Sigmoid colon (tissue), 7 donors: ENCODE data around the gene MYL12B. TPM values are rescaled to one million over a fixed set of nuclear protein-coding genes. Genes with fewer than 3 reads are reported as not detected.

Source experiments
- DNase-seq: peaks from one replicate; pipeline ENCODE4 v3.0.0-alpha.2; 2019
- H3K27ac ChIP-seq, 4 donors: fragments of 200-600 bp; sonication (generic); one replicate each; pipeline ENCODE4 v1.5.1; 2016 to 2019; ENCODE audit warnings: mild to moderate bottlenecking in 1 of 4
- H3K27me3 ChIP-seq, 3 donors: fragments of 200-600 bp; sonication (generic); one replicate each; pipeline ENCODE4 v1.5.1; 2019; ENCODE audit warnings: mild to moderate bottlenecking in 1 of 3
- H3K36me3 ChIP-seq, 4 donors: fragments of 200-600 bp; sonication (generic); one replicate each; pipeline ENCODE4 v1.5.1; 2016 to 2019
- H3K4me1 ChIP-seq, 4 donors: fragments of 200-600 bp; sonication (generic); one replicate each; pipeline ENCODE4 v1.5.1; 2017 to 2019
- H3K4me3 ChIP-seq, 4 donors: fragments of 200-600 bp; sonication (generic); one replicate each; pipeline ENCODE4 v1.5.1; 2017 to 2019; ENCODE audit warnings: mild to moderate bottlenecking in 2 of 4, moderate library complexity in 1 of 4
- H3K9me3 ChIP-seq, 4 donors: fragments of 200-600 bp in 3 of 4; sonication (generic) in 3 of 4; one replicate each; pipeline versions ENCODE4 v1.5.1 to v1.6.1; 2013 to 2019
- EP300 ChIP-seq, 4 donors: sonication (generic); formaldehyde crosslinking; IDR thresholded peaks; one replicate each; pipeline ENCODE4 v1.6.1; 2017; ENCODE audit warnings: antibody characterized with exemption in 4 of 4
- POLR2A ChIP-seq, 2 donors: fragments of 450-650 bp; IDR thresholded peaks; one replicate each; pipeline ENCODE4 v1.6.1; 2016; ENCODE audit warnings: antibody characterized with exemption in 2 of 2, mild to moderate bottlenecking in 2 of 2, moderate library complexity in 2 of 2
- POLR2AphosphoS5 ChIP-seq, 4 donors: sonication (generic); formaldehyde crosslinking; IDR thresholded peaks; one replicate each; pipeline ENCODE4 v1.6.1; 2017; ENCODE audit warnings: antibody characterized with exemption in 4 of 4
- WGBS, 2 donors: extraction: QIAGEN DNeasy Blood & Tissue Kit; methylation state at CpG; one replicate each; pipeline ENCODE4 v1.1.7; 2013; 5-methylcytosine and 5-hydroxymethylcytosine counted together
- intact Hi-C: fragments of 100-400 bp; cut with DNase I; formaldehyde crosslinking; loops from one replicate; pipeline ENCODE4 v1.15.1; 2023
- polyA plus RNA-seq, 3 donors: library from polyadenylated mRNA; stranded (reverse); fragments of 200-250 nt; gene quantifications; one replicate each; pipeline ENCODE4 v1.2.3, GENCODE V29; 2013
- total RNA-seq, 4 donors: library from RNA; depleted of rRNA; stranded (reverse); fragments of >200 nt; gene quantifications; one replicate each; pipeline ENCODE4 v1.1.0, GENCODE V29; 2016
- TF ChIP-seq, protein P1 (sequence below), 4 experiments: fragments of 450-650 bp in 3 of 4; fragments of 200-600 bp in 1 of 4; IDR thresholded peaks; one replicate each; pipeline ENCODE4 v1.5.1; 2016 to 2019; ENCODE audit warnings: antibody characterized with exemption in 4 of 4, mild to moderate bottlenecking in 3 of 4, moderate library complexity in 2 of 4
- donor health status: healthy with polysubstance abuse.
- donor health status: Bipolar disorder and iron deficiency.
- donor health status: healthy.

Gene MYL12B
- total and polyA plus RNA-seq, 7 donors: 155 to 1,674 (median 227) TPM

DNA sequence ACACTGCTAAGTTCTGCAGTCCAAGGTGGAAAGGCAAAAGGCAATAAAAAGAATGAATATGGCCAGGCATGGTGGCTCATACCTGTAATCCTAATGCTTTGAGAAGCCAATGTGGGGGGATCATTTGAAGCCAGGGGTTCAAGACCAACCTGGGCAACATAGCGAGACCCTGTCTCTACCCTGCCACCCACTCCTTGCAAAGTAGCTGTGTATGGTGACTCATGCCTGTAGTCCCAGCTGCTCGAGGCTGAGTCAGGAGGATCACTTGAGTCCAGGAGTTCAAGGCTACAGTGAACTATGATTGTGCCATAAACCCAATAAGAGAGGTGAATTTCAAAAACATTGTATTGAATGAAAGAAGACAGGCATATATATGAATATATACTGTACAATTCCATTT lies 2.4 kb downstream of the MYL12B start:
- no peaks in the 10 kb centered on the region for H3K27me3 ChIP-seq
- H3K4me3 ChIP-seq: no peak overlapping the region
- TF ChIP-seq, protein P1, sequence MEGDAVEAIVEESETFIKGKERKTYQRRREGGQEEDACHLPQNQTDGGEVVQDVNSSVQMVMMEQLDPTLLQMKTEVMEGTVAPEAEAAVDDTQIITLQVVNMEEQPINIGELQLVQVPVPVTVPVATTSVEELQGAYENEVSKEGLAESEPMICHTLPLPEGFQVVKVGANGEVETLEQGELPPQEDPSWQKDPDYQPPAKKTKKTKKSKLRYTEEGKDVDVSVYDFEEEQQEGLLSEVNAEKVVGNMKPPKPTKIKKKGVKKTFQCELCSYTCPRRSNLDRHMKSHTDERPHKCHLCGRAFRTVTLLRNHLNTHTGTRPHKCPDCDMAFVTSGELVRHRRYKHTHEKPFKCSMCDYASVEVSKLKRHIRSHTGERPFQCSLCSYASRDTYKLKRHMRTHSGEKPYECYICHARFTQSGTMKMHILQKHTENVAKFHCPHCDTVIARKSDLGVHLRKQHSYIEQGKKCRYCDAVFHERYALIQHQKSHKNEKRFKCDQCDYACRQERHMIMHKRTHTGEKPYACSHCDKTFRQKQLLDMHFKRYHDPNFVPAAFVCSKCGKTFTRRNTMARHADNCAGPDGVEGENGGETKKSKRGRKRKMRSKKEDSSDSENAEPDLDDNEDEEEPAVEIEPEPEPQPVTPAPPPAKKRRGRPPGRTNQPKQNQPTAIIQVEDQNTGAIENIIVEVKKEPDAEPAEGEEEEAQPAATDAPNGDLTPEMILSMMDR (IDR thresholded peaks at IDR 0.05): no peak
- TF ChIP-seq EP300 (IDR thresholded peaks at IDR 0.05) (no peak), POLR2A (IDR thresholded peaks at IDR 0.05) (no peak), POLR2AphosphoS5 (IDR thresholded peaks at IDR 0.05) (no peak)
- H3K36me3 ChIP-seq: no peaks in the 10 kb centered on the region
- no peak for DNase-seq
- WGBS, 2 donors: 45 to 65% methylated on average over 2 of the region's 2 CpGs
- H3K9me3 ChIP-seq: no peaks in the 10 kb centered on the region
- H3K27ac ChIP-seq: no peak overlapping the region
- intact Hi-C loops: loop anchor here (5.0 kb wide), 4 partner anchors 47 to 333 kb away; partner anchors contain the start of genes LPIN2, MYOM1 and TGIF1
- H3K4me1 ChIP-seq: peaks cover 0 to 77% (median 67%) of the 10 kb centered on the region in 4 donors

GRCh38 chr18:3265564-3266033 lies 3.7 kb downstream of the MYL12B start:
- TF ChIP-seq, protein P1 (IDR thresholded peaks at IDR 0.05): no peak
- TF ChIP-seq POLR2AphosphoS5 (IDR thresholded peaks at IDR 0.05): no peak
- no peak for TF ChIP-seq POLR2A (IDR thresholded peaks at IDR 0.05)
- TF ChIP-seq EP300 (IDR thresholded peaks at IDR 0.05): no peak
- Histone ChIP-seq H3K9me3 (no peaks in the 10 kb centered on the region), H3K4me1 (peaks cover 0 to 79% (median 68%) of the 10 kb centered on the region in 4 donors), H3K36me3 (no peaks in the 10 kb centered on the region), H3K4me3 (no peak overlapping the region), H3K27ac (no peak overlapping the region), H3K27me3 (no peaks in the 10 kb centered on the region)
- intact Hi-C loops: no loop called here
- 22 to 58% methylated on average over 3 of the region's 3 CpGs for WGBS, 2 donors
- DNase-seq: no peak

DNA sequence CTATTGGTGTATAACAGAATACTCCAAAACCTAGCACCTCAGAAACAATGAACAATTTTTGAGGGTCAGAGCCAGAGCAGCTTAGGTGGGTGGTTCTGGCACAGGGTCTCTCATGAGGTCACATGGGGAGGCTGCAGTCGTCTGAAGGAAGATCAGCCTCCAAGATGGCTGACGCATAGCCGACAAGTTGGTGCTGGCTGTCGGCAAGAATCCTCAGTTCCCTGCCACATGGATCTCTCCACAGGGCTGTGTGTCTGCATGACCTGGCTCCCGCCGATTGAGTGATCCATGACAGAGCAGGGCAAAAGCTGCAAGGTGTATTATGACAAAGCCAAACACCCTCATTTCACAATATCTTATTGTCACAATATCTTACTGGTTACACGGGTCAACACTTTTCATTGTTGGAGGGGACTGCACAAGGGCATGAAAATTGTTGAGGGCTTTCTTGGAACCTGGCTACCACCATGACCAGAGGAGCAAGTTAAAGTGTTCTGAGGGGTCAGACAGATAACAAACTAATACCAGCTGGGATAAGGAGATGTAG lies 4.2 kb downstream of the MYL12B start:
- intact Hi-C loops: no loop called here
- H3K4me1 ChIP-seq: peaks cover 0 to 79% (median 63%) of the 10 kb centered on the region in 4 donors

GRCh38 chr18:3268306-3268705 lies 6.4 kb downstream of the MYL12B start:
- DNase-seq: no peak
- Histone ChIP-seq H3K9me3 (no peaks in the 10 kb centered on the region), H3K27ac (no peak overlapping the region), H3K27me3 (no peaks in the 10 kb centered on the region), H3K4me1 (peaks cover 0 to 76% (median 58%) of the 10 kb centered on the region in 4 donors), H3K36me3 (peaks cover 0 to 9% (median 2%) of the 10 kb centered on the region in 4 donors), H3K4me3 (no peak overlapping the region)
- TF ChIP-seq POLR2A (IDR thresholded peaks at IDR 0.05): no peak
- no peak for TF ChIP-seq POLR2AphosphoS5 (IDR thresholded peaks at IDR 0.05)
- TF ChIP-seq, protein P1 (IDR thresholded peaks at IDR 0.05): no peak
- TF ChIP-seq EP300 (IDR thresholded peaks at IDR 0.05): no peak
- intact Hi-C loops: no loop called here

More for the DNA sequence above, 4.2 kb downstream of the MYL12B start:
- Histone ChIP-seq H3K27ac (no peak overlapping the region), H3K27me3 (no peaks in the 10 kb centered on the region), H3K4me3 (no peak overlapping the region), H3K9me3 (no peaks in the 10 kb centered on the region), H3K36me3 (no peaks in the 10 kb centered on the region)
- TF ChIP-seq POLR2AphosphoS5 (IDR thresholded peaks at IDR 0.05) (no peak), EP300 (IDR thresholded peaks at IDR 0.05) (no peak), POLR2A (IDR thresholded peaks at IDR 0.05) (no peak)
- TF ChIP-seq, protein P1 (IDR thresholded peaks at IDR 0.05): no peak
- WGBS, 2 donors: 63 to 66% methylated on average over 7 of the region's 7 CpGs
- no peak for DNase-seq
